Heart right ventricle (tissue), 16 donors: ENCODE data around the gene BLNK. TPM values are rescaled to one million over a fixed set of nuclear protein-coding genes. Genes with fewer than 3 reads are reported as not detected.
"Not testable (repeated sequence)": the region's sequence is repeated elsewhere in the genome, so short reads cannot be mapped to it uniquely, and the experiment has no call there.

Source experiments
- ATAC-seq, 8 donors: fragments of 200-7000 bp; cut with Tn5 transposase; one replicate each; pipeline ENCODE4 v1.9.1; 2020; ENCODE audit warnings: mild to moderate bottlenecking in 8 of 8, moderate library complexity in 8 of 8, moderate number of reproducible peaks in 1 of 8
- DNase-seq, 2 donors: peaks; one replicate each; pipeline ENCODE4 v3.0.0-alpha.2; 2020
- H3K27ac ChIP-seq, 10 donors: fragments of 200-600 bp; sonication (generic) in 2 of 10; one replicate each; pipeline versions ENCODE4 v1.5.0 to v1.8.0; 2020 to 2022; ENCODE audit warnings: mild to moderate bottlenecking in 3 of 10
- H3K27me3 ChIP-seq, 7 donors: fragments of 200-600 bp; one replicate each; pipeline ENCODE4 v1.8.0; 2021 to 2022; ENCODE audit warnings: mild to moderate bottlenecking in 2 of 7
- H3K36me3 ChIP-seq, 9 donors: fragments of 200-600 bp; sonication (generic) in 1 of 9; one replicate each; pipeline versions ENCODE4 v1.5.0 to v1.8.0; 2020 to 2022; ENCODE audit warnings: mild to moderate bottlenecking in 2 of 9
- H3K4me1 ChIP-seq, 9 donors: fragments of 200-600 bp; sonication (generic) in 1 of 9; one replicate each; pipeline versions ENCODE4 v1.5.0 to v1.8.0; 2020 to 2022; ENCODE audit warnings: mild to moderate bottlenecking in 4 of 9
- H3K4me3 ChIP-seq, 10 donors: fragments of 200-600 bp; sonication (generic) in 2 of 10; one replicate each; pipeline versions ENCODE4 v1.5.0 to v1.8.0; 2020 to 2022; ENCODE audit warnings: mild to moderate bottlenecking in 7 of 10, moderate library complexity in 2 of 10
- H3K9me3 ChIP-seq, 11 donors: fragments of 200-600 bp in 10 of 11; sonication (generic) in 2 of 11; one replicate each; pipeline versions ENCODE4 v1.5.0 to v1.8.0; 2013 to 2022; ENCODE audit warnings: mild to moderate bottlenecking in 2 of 11, control low read depth in 1 of 11, moderate library complexity in 1 of 11
- WGBS, 2 donors: extraction: QIAGEN DNeasy Blood & Tissue Kit; methylation state at CpG; one replicate each; pipeline ENCODE4 v1.1.7; 2013; ENCODE audit warnings: inconsistent platforms in 1 of 2; 5-methylcytosine and 5-hydroxymethylcytosine counted together
- intact Hi-C, 10 donors: fragments of 100-400 bp; cut with DNase I; formaldehyde crosslinking; loops; one replicate each; pipeline versions ENCODE4 v1.11.1 to v1.14.2; 2022
- polyA plus RNA-seq, 2 donors: library from polyadenylated mRNA; stranded (reverse); fragments of 200-250 nt; gene quantifications; one replicate each; pipeline ENCODE4 v1.2.3, GENCODE V29; 2013
- total RNA-seq, 10 donors: library from RNA; stranded (reverse); fragmentation: NEBNext Ultra II Directional in 3 of 10; extraction: Animal tissue kit (Norgen Biotek cat#: 25700) in 3 of 10; gene quantifications; one replicate each; pipeline versions ENCODE4 v1.2.1 to v1.2.4, GENCODE V29; 2021 to 2023
- TF ChIP-seq, protein P1 (sequence below), 9 donors: fragments of 200-600 bp; sonication (generic) in 2 of 9; IDR thresholded peaks; one replicate each; pipeline versions ENCODE4 v1.5.0 to v1.8.0; 2021 to 2022; ENCODE audit warnings: antibody characterized with exemption in 9 of 9, mild to moderate bottlenecking in 5 of 9, moderate library complexity in 1 of 9
- donor health status: Arrhythmogenic right ventricular cardiomyopathy.
- donor health status: ischemic (EF 13 %, LVEDD 7.1; RV severe dilation, severe dysfunction).
- donor health status: healthy with polysubstance abuse.
- donor health status: DM: no; HTN: yes; CAD: no.
- donor health status: DM: no; HTN: no; CAD: no.
- donor health status: ischemic (EF 25% LVEDD 6.9; RV normal size, moderate dysfunction).
- donor health status: ischemic (EF 25% LVEDD 5.7; RV mildly dilated, moderate dysfunction).
- donor health status: healthy.
- donor health status: DM: yes; HTN: yes; CAD: no.
- donor health status: Ischemic cardiomyopathy.
- donor health status: ischemic (EF 35%, LVEDD 5.7; RV mildly dilated, moderate dysfunction).
- donor health status: nonischemic (EF 11% LVEDD 7.7; RV severe dilation, severe dysfunction).
- donor health status: DM: yes; HTN: yes; CAD: no.
- donor health status: PGD.
- donor health status: ischemic (EF 29% LVEDD 5.4; RV normal size, mild dysfunction).
- donor health status: nonischemic (EF 23%, LVEDD 6.1; RV moderate dilation, normal function).

BLNK gene
- total and polyA plus RNA-seq, 12 donors: 0.25 to 4.4 (median 0.65) TPM

DNA sequence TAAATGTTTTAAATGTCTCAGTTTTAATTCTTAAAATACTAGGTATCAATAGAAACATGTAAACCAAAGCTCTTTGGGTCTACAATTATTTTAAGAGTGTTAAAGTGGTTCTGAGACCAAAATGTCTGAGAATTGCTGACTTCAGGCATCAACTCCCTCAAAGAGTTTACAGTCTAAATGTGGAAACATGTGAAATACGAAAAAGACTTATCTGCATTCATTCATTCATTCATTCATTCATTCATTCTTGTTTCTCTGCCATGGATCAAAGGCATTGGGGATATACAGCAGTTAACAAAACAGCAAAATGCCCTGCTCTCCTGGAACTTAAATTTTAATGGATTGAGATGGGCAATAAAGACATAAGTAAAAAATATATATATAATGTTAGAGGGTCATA, 69.8 kb downstream of the BLNK start:
- Histone ChIP-seq H3K27me3 (peaks cover 0 to 4% (median 0%) of the 10 kb centered on the region in 7 donors), H3K27ac (no peak overlapping the region), H3K4me1 (no peaks in the 10 kb centered on the region), H3K4me3 (no peak overlapping the region), H3K36me3 (peaks cover 0 to 10% (median 0%) of the 10 kb centered on the region in 9 donors), H3K9me3 (no peaks in the 10 kb centered on the region)
- WGBS, 2 donors: 40 to 48% methylated on average over 1 of the region's 1 CpG
- ATAC-seq (no peak), DNase-seq (no peak)
- intact Hi-C loops: no loop called here
- TF ChIP-seq, protein P1, sequence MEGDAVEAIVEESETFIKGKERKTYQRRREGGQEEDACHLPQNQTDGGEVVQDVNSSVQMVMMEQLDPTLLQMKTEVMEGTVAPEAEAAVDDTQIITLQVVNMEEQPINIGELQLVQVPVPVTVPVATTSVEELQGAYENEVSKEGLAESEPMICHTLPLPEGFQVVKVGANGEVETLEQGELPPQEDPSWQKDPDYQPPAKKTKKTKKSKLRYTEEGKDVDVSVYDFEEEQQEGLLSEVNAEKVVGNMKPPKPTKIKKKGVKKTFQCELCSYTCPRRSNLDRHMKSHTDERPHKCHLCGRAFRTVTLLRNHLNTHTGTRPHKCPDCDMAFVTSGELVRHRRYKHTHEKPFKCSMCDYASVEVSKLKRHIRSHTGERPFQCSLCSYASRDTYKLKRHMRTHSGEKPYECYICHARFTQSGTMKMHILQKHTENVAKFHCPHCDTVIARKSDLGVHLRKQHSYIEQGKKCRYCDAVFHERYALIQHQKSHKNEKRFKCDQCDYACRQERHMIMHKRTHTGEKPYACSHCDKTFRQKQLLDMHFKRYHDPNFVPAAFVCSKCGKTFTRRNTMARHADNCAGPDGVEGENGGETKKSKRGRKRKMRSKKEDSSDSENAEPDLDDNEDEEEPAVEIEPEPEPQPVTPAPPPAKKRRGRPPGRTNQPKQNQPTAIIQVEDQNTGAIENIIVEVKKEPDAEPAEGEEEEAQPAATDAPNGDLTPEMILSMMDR (IDR thresholded peaks at IDR 0.05): no peak

DNA sequence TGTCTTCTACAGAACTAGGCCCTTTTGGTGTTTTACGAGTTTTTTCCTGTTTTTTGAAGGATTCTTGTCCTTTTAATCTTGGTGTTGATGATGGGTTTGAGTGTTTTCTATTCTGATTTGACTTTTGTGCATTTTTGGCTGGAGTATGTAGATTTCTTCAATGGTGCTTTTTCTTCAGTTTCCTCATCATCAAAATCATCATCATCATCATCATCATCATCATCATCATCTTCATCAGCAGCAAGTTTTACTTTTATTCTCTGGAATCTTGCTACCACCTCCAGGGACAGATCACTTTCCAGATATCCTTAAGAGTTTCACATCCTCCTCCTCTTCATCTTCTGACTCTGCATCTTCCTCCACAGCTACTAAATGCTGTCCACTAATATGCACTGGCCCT, 81.9 kb downstream of the BLNK start:
- H3K9me3 ChIP-seq, H3K27ac ChIP-seq, H3K36me3 ChIP-seq, H3K27me3 ChIP-seq, H3K4me1 ChIP-seq, H3K4me3 ChIP-seq, ATAC-seq, DNase-seq, intact Hi-C loops: not testable (repeated sequence)
- 58 to 60% methylated on average over 1 of the region's 1 CpG for WGBS, 2 donors

DNA sequence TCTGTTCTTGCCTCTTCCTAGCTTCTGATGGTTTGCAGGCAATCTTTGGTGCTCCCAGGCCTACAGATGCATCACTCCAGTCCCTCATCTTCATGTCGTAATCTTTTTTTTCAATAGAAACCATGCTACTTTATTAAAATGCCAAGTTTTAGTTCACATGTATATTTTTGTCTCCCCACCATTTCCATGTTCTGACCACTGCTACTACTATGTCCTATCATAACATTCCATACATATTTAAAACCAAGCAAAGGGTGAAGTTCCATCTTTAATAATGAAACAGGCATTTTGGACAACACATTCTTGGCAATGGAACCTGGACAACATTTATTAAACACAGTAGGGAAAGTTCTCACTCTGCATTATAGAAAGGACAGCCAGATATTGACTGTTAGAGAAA, 82.5 kb downstream of the BLNK start:
- Histone ChIP-seq H3K4me1 (no peaks in the 10 kb centered on the region), H3K4me3 (no peak overlapping the region), H3K27ac (no peak overlapping the region), H3K36me3 (peaks cover 0 to 5% (median 0%) of the 10 kb centered on the region in 9 donors), H3K27me3 (no peaks in the 10 kb centered on the region), H3K9me3 (peaks cover 0 to 13% (median 0%) of the 10 kb centered on the region in 11 donors)
- DNase-seq (no peak), ATAC-seq (no peak)
- 92 to 96% methylated on average over 1 of the region's 1 CpG for WGBS, 2 donors
- TF ChIP-seq, protein P1 (IDR thresholded peaks at IDR 0.05): no peak
- intact Hi-C loops: no loop called here

DNA sequence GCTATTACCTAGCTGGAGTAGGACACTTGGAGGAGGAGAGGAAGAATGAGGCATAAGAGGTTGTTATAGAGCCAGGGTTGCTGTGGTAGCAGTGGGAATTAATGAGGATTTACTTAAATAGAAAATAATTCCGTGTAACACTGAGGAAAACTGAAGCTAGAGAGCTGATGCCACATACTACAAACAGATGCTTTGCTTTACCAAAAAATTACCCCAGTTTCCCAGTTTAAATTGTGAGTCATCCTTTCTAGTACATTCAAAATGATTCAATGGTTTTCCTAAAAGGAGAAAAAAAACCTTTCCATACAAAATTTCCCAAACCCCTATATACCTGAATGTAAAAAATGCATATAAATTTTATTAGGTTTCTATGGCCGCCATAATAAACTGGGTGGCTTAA, 82.9 kb downstream of the BLNK start:
- no peak overlapping the region for H3K4me3 ChIP-seq
- WGBS, 2 donors: 74 to 79% methylated on average over 2 of the region's 2 CpGs
- H3K36me3 ChIP-seq: peaks cover 0 to 5% (median 0%) of the 10 kb centered on the region in 9 donors
- peaks cover 0 to 18% (median 0%) of the 10 kb centered on the region in 11 donors for H3K9me3 ChIP-seq
- DNase-seq (no peak), ATAC-seq (no peak)
- TF ChIP-seq, protein P1 (IDR thresholded peaks at IDR 0.05): no peak
- no peak overlapping the region for H3K27ac ChIP-seq
- H3K4me1 ChIP-seq: no peaks in the 10 kb centered on the region
- intact Hi-C loops: no loop called here
- no peaks in the 10 kb centered on the region for H3K27me3 ChIP-seq

DNA sequence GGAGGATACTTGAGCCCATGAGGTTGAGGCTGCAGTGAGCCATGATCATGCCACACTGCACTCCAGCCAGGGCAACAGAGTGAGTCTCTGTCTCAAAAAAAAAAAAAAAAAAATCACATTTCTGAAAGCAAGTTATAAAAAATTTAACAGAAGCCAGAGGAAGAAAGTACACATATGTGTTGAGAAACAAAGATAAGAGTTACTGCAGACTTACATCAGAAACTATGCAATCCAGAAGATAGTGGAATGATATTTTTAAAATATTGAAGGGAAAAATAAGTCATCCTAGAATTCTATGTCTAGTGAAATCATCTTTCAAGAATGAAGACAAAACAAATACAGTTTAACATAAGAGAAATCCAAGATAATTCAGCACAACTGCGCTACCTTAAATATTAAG, 94.4 kb downstream of the BLNK start:
- H3K27ac ChIP-seq: no peak overlapping the region
- H3K4me1 ChIP-seq: no peaks in the 10 kb centered on the region
- no peaks in the 10 kb centered on the region for H3K36me3 ChIP-seq
- 97 to 100% methylated on average over 1 of the region's 1 CpG for WGBS, 2 donors
- no peak for DNase-seq
- H3K9me3 ChIP-seq: peaks cover 0 to 59% (median 24%) of the 10 kb centered on the region in 11 donors
- no peaks in the 10 kb centered on the region for H3K27me3 ChIP-seq
- TF ChIP-seq, protein P1 (IDR thresholded peaks at IDR 0.05): no peak
- ATAC-seq: no peak
- intact Hi-C loops: no loop called here
- no peak overlapping the region for H3K4me3 ChIP-seq
